Lung (tissue), 16 donors: ENCODE results near the gene OAS1. TPM values are rescaled to one million over a fixed set of nuclear protein-coding genes. Genes with fewer than 3 reads are reported as not detected.

ENCODE experiments used
- ATAC-seq: fragments of 200-7000 bp; cut with Tn5 transposase; one replicate; pipeline ENCODE4 v1.9.1; 2020; ENCODE audit warnings: moderate number of reproducible peaks; ENCODE audit not compliant: insufficient read depth, low FRiP score
- DNase-seq, 3 donors: peaks; one replicate each; pipeline ENCODE4 v3.0.0-alpha.2; 2013 to 2017
- H3K27ac ChIP-seq, 2 donors: one replicate each; pipeline ENCODE4 v1.5.1; 2013; ENCODE audit warnings: mild to moderate bottlenecking in 2 of 2, moderate library complexity in 2 of 2, control low read depth in 1 of 2, inconsistent platforms in 1 of 2, low read depth in 1 of 2, low read length in 1 of 2
- H3K27me3 ChIP-seq, 3 donors: one replicate each; pipeline ENCODE4 v1.5.1; 2013; ENCODE audit warnings: low read length in 2 of 3; ENCODE audit not compliant: control insufficient read depth in 3 of 3, insufficient read depth in 3 of 3
- H3K36me3 ChIP-seq, 4 donors: one replicate each; pipeline ENCODE4 v1.5.1; 2013; ENCODE audit warnings: low read length in 4 of 4, mild to moderate bottlenecking in 1 of 4, moderate library complexity in 1 of 4; ENCODE audit not compliant: control insufficient read depth in 4 of 4, insufficient read depth in 4 of 4
- H3K4me1 ChIP-seq, 5 donors: one replicate each; pipeline ENCODE4 v1.5.1; 2013; ENCODE audit warnings: low read length in 5 of 5, mild to moderate bottlenecking in 2 of 5, moderate library complexity in 1 of 5; ENCODE audit not compliant: control insufficient read depth in 5 of 5, insufficient read depth in 5 of 5
- H3K4me3 ChIP-seq: one replicate; pipeline ENCODE4 v1.5.1; 2013; ENCODE audit warnings: mild to moderate bottlenecking, control low read depth, moderate library complexity
- H3K9ac ChIP-seq, 2 donors: one replicate each; pipeline ENCODE4 v1.5.1; 2013; ENCODE audit warnings: low read length in 2 of 2, control low read depth in 1 of 2; ENCODE audit not compliant: insufficient read depth in 1 of 2
- H3K9me3 ChIP-seq, 4 donors: one replicate each; pipeline ENCODE4 v1.5.1; 2013; ENCODE audit warnings: low read length in 3 of 4, mild to moderate bottlenecking in 1 of 4, moderate library complexity in 1 of 4; ENCODE audit not compliant: control insufficient read depth in 4 of 4, insufficient read depth in 3 of 4
- CTCF ChIP-seq: IDR thresholded peaks from 2 replicates; pipeline ENCODE4 v1.5.1; 2012; ENCODE audit warnings: mild to moderate bottlenecking; ENCODE audit errors: control extremely low read depth, extremely low read depth
- WGBS, 2 donors: extraction: QIAGEN DNeasy Blood & Tissue Kit; methylation state at CpG; one replicate each; pipeline ENCODE4 v1.1.7; 2013; 5-methylcytosine and 5-hydroxymethylcytosine counted together
- long read RNA-seq, 5 donors: transcript quantifications; one replicate each; lab custom pipeline, GENCODE V29; 2026
- polyA plus RNA-seq, 2 donors: library from polyadenylated mRNA; stranded (reverse); fragments of 200-250 nt; gene quantifications; one replicate each; pipeline ENCODE4 v1.2.1, GENCODE V29; 2013
- total RNA-seq, 2 donors: library from RNA; depleted of rRNA in 1 of 2; stranded (reverse); fragments of >200 nt in 1 of 2; gene quantifications; one replicate each; pipeline ENCODE4 v1.2.1, GENCODE V29; 2014 to 2021
- donor health status: control.
- donor health status: control.
- donor health status: Bipolar disorder and iron deficiency.
- donor health status: healthy.
- donor health status: DM: yes; HTN: yes; CAD: no.

The OAS1 gene
- total RNA-seq = 10 to 100 TPM; 15.8 to 21.2 TPM
- polyA plus RNA-seq = 10 to 100 TPM; 14.6 to 40.3 TPM
- long read RNA-seq, donor 1, partial matches to known transcripts = 0 of 4 reads
- long read RNA-seq, donor 1, other reads (novel, unspliced or antisense) = 0 of 4 reads
- long read RNA-seq, donor 2, partial matches to known transcripts = 0 of 2 reads
- long read RNA-seq, donor 2, other reads (novel, unspliced or antisense) = 0 of 2 reads
- long read RNA-seq, donor 3, partial matches to known transcripts = 0 of 1 reads
- long read RNA-seq, donor 3, other reads (novel, unspliced or antisense) = 0 of 1 reads
- long read RNA-seq, donor 4 = 0 reads
- long read RNA-seq, donor 5, partial matches to known transcripts = 0 of 2 reads
- long read RNA-seq, donor 5, other reads (novel, unspliced or antisense) = 0 of 2 reads

- no peak within 1 kb of the TSS for H3K9ac ChIP-seq
- H3K27me3 ChIP-seq = peaks cover 0 to 3% (median 0%) of the 10 kb centered on the region in 3 donors
- H3K36me3 ChIP-seq = no peaks in the 10 kb centered on the region
- peak; percentile 83 for ATAC-seq
- peak within 1 kb of the TSS; percentile 29 to 90 for H3K27ac ChIP-seq
- WGBS, 2 donors = 8% methylated on average over 4 of the region's 4 CpGs
- TF ChIP-seq CTCF = no peak
- peak in 2 of 3 donors; percentile 53 to 72 for DNase-seq
- H3K4me3 ChIP-seq = peak within 1 kb of the TSS; percentile 44
- H3K9me3 ChIP-seq = no peaks in the 10 kb centered on the region
- peaks cover 0 to 6% (median 0%) of the 10 kb centered on the region in 5 donors for H3K4me1 ChIP-seq
Measured at GRCh38 chr12:112906712-112907414, at the start of gene OAS1. TSS of gene OAS1 (plus strand) at chr12:112906962. CDS start at chr12:112907040, 78 bp downstream.

- WGBS, 2 donors = 56 to 72% methylated on average over 3 of the region's 3 CpGs
- no peak for ATAC-seq
- no peak overlapping the region for H3K9ac ChIP-seq
- DNase-seq = no peak
- no peak overlapping the region for H3K27ac ChIP-seq
- no peak for TF ChIP-seq CTCF
- no peaks in the 10 kb centered on the region for H3K36me3 ChIP-seq
- H3K4me3 ChIP-seq = no peak overlapping the region
- H3K4me1 ChIP-seq = no peaks in the 10 kb centered on the region
- H3K27me3 ChIP-seq = peaks cover 0 to 7% (median 0%) of the 10 kb centered on the region in 3 donors
- peaks cover 0 to 6% (median 0%) of the 10 kb centered on the region in 4 donors for H3K9me3 ChIP-seq
Measured at GRCh38 chr12:112859291-112859690, 47.5 kb upstream of the OAS1 start.

DNA sequence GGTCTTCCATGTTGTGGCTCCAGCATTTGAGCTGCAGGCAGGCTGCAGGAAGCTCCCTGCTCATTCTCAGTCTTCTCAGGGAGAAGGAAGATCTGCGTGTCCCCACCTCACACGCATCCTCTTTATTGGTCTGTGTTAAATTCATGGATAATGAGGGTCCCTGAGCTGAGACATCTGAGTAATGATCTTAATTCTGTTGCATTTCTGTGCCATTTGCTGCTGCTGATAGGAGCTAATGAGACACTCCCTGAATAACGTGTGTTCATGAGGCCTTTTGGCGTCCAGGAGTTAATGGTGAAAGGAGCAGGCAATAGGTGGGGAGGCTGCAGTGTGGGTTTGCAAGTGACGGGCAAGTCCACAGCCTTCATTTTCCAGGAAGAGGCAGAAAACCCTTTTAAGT, 46.6 kb upstream of the OAS1 start:
- WGBS, 2 donors = 58 to 59% methylated on average over 5 of the region's 5 CpGs
- Histone ChIP-seq H3K9me3 (peaks cover 0 to 6% (median 0%) of the 10 kb centered on the region in 4 donors), H3K27me3 (peaks cover 0 to 7% (median 0%) of the 10 kb centered on the region in 3 donors), H3K9ac (no peak overlapping the region), H3K36me3 (no peaks in the 10 kb centered on the region), H3K4me1 (no peaks in the 10 kb centered on the region), H3K4me3 (no peak overlapping the region), H3K27ac (no peak overlapping the region)
- no peak for DNase-seq
- TF ChIP-seq CTCF = no peak
- no peak for ATAC-seq
